Uterus (tissue), 2 donors: ENCODE results near the gene RREB1.

Experiments used
- CTCF ChIP-seq, 4 experiments: fragments of 200-600 bp in 2 of 4; fragments of 450-650 bp in 2 of 4; sonication (generic) in 2 of 4; IDR thresholded peaks; one replicate each; pipeline ENCODE4 v1.5.1; 2016 to 2019; ENCODE audit warnings: antibody characterized with exemption in 4 of 4, mild to moderate bottlenecking in 2 of 4, moderate library complexity in 1 of 4
- POLR2A ChIP-seq, 2 donors: fragments of 450-650 bp; IDR thresholded peaks; one replicate each; pipeline ENCODE4 v1.6.1; 2016; ENCODE audit warnings: antibody characterized with exemption in 2 of 2, mild to moderate bottlenecking in 1 of 2, moderate library complexity in 1 of 2

- TF ChIP-seq CTCF (IDR thresholded peaks at IDR 0.05) (no peak), POLR2A (IDR thresholded peaks at IDR 0.05) (no peak)
Measured at GRCh38 chr6:7219310-7219709, 111.5 kb downstream of the RREB1 start.
